Stimulated activated naive CD8-positive, alpha-beta T cell treated with anti-CD3 and anti-CD28 coated beads, Interleukin-15, Interleukin-2, amounts not matched to agents 100 U/mL and 50 U/mL, for 24 hours (primary cell): ENCODE measurements around the gene PCNX2.
A peak's percentile ranks its signal among the peaks of the same experiment; 100 is the strongest.

Source experiments
- ATAC-seq: fragments of 150-1000 bp; cut with Tn5 transposase; one replicate; pipeline ENCODE4 v1.10.0; 2021
- DNase-seq: peaks from one replicate; pipeline ENCODE4 v3.0.0; 2021

Gene PCNX2

GRCh38 chr1:233057836-233058235 lies 237.7 kb downstream of the PCNX2 start:
- ATAC-seq (no peak), DNase-seq (no peak)

- DNase-seq: no peak
- ATAC-seq: no peak
Observed at GRCh38 chr1:233055879-233056641, 239.5 kb downstream of the PCNX2 start.

- DNase-seq (no peak), ATAC-seq (no peak)
Observed at GRCh38 chr1:233045588-233045987, 249.9 kb downstream of the PCNX2 start.

GRCh38 chr1:233042834-233043233 lies 252.7 kb downstream of the PCNX2 start:
- ATAC-seq (no peak), DNase-seq (no peak)

GRCh38 chr1:233040494-233040893 lies 255.0 kb downstream of the PCNX2 start:
- DNase-seq (no peak), ATAC-seq (no peak)

GRCh38 chr1:233038581-233038980 lies 256.9 kb downstream of the PCNX2 start:
- ATAC-seq (no peak), DNase-seq (no peak)

- no peak for DNase-seq
- ATAC-seq: no peak
Observed at GRCh38 chr1:233037843-233038242, 257.7 kb downstream of the PCNX2 start.

- no peak for DNase-seq
- no peak for ATAC-seq
Observed at GRCh38 chr1:233034836-233035235, 260.7 kb downstream of the PCNX2 start.

- ATAC-seq: no peak
- DNase-seq: no peak
Observed at GRCh38 chr1:233033361-233033760, 262.2 kb downstream of the PCNX2 start.

GRCh38 chr1:233032916-233033315 lies 262.6 kb downstream of the PCNX2 start:
- peak; percentile 43 for DNase-seq
- peak; percentile 68 for ATAC-seq

GRCh38 chr1:233031521-233031920 lies 264.0 kb downstream of the PCNX2 start:
- no peak for ATAC-seq
- no peak for DNase-seq

GRCh38 chr1:233027046-233027445 lies 268.5 kb downstream of the PCNX2 start:
- DNase-seq (no peak), ATAC-seq (no peak)

GRCh38 chr1:233025567-233025966 lies 270.0 kb downstream of the PCNX2 start:
- DNase-seq: no peak
- no peak for ATAC-seq

GRCh38 chr1:233025157-233025556 lies 270.4 kb downstream of the PCNX2 start:
- ATAC-seq: no peak
- peak; percentile 9 for DNase-seq

GRCh38 chr1:233024199-233024598 lies 271.3 kb downstream of the PCNX2 start:
- DNase-seq: no peak
- no peak for ATAC-seq

- ATAC-seq (no peak), DNase-seq (no peak)
Observed at GRCh38 chr1:233022246-233022645, 273.3 kb downstream of the PCNX2 start.

GRCh38 chr1:233020426-233020825 lies 275.1 kb downstream of the PCNX2 start:
- no peak for ATAC-seq
- DNase-seq: no peak

GRCh38 chr1:233019778-233020325 lies 275.7 kb downstream of the PCNX2 start:
- no peak for DNase-seq

GRCh38 chr1:233019083-233019482 lies 276.4 kb downstream of the PCNX2 start:
- DNase-seq: no peak
- no peak for ATAC-seq

More at GRCh38 chr1:233019778-233020325, 275.7 kb downstream of the PCNX2 start:
- ATAC-seq: no peak

GRCh38 chr1:233016798-233017197 lies 278.7 kb downstream of the PCNX2 start:
- DNase-seq (no peak), ATAC-seq (no peak)

GRCh38 chr1:233015965-233016364 lies 279.6 kb downstream of the PCNX2 start:
- DNase-seq (no peak), ATAC-seq (peak; percentile 23)

- no peak for DNase-seq
- no peak for ATAC-seq
Observed at GRCh38 chr1:233012021-233012420, 283.5 kb downstream of the PCNX2 start.

GRCh38 chr1:233010146-233010545 lies 285.4 kb downstream of the PCNX2 start:
- ATAC-seq: no peak
- DNase-seq: no peak

GRCh38 chr1:233006541-233006973 lies 289.0 kb downstream of the PCNX2 start:
- no peak for ATAC-seq
- DNase-seq: no peak
